GM12873 (cell line): ENCODE results near the gene GCGR.

ENCODE experiments used
- TF ChIP-seq, protein P1 (sequence below): IDR thresholded peaks from 2 replicates; pipeline ENCODE4 v1.5.1; 2012; ENCODE audit warnings: low read depth, mild to moderate bottlenecking, moderate library complexity, low read length, control low read depth; ENCODE audit not compliant: insufficient read depth; ENCODE audit errors: missing control alignments

GCGR gene

GRCh38 chr17:81858967-81859905 is 55.3 kb downstream of the GCGR start:
- TF ChIP-seq, protein P1, sequence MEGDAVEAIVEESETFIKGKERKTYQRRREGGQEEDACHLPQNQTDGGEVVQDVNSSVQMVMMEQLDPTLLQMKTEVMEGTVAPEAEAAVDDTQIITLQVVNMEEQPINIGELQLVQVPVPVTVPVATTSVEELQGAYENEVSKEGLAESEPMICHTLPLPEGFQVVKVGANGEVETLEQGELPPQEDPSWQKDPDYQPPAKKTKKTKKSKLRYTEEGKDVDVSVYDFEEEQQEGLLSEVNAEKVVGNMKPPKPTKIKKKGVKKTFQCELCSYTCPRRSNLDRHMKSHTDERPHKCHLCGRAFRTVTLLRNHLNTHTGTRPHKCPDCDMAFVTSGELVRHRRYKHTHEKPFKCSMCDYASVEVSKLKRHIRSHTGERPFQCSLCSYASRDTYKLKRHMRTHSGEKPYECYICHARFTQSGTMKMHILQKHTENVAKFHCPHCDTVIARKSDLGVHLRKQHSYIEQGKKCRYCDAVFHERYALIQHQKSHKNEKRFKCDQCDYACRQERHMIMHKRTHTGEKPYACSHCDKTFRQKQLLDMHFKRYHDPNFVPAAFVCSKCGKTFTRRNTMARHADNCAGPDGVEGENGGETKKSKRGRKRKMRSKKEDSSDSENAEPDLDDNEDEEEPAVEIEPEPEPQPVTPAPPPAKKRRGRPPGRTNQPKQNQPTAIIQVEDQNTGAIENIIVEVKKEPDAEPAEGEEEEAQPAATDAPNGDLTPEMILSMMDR, result no peak

DNA sequence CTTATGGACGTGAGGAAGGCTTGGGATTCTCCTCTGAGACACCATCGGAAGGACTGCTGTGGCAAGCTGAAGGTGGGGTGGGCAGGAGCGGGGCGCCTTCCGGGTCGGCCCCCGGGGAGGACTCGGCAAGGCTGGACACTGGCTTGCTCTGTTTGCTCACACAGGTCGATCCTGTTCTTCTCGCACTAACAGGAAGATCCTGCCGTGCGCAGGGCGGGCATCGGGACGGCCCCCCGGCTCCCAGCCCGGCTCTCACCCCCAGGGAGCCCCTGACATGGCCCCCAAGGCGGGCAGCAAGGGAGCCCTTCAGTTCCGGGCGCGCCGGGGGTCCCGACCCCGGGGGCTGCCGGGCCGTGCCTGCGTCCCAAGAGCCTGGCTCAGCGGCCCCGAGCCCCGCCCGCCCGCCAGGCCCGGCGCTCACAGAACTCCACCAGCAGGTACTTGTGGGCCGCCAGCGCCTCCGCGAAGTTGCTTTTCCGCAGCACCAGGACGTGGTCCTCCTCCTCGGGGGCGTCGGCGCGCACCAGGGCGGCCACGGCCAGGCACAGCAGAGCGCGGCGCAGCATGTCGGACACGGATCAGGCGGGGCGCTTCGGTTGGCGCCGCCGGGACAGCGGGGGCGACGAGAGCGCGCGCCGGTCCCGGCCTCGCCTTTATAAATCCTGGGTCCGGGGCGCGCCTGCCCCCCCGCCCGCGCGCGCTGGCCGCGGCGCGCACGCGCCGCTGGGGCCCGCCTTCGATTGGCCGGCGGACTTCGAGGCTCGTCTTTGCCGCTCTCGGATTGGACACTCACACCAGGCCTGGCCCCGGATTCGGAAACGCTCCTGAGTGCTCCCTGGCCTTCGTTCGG is 56.2 kb downstream of the GCGR start, which contains the start of gene P4HB:
Gene P4HB, minus strand, starts transcription at position 630 of the 850 bp plus-strand sequence. Its CDS starts 64 bp downstream, at position 566.
- TF ChIP-seq, protein P1, result no peak

GRCh38 chr17:81860756-81861568 is 57.0 kb downstream of the GCGR start:
- TF ChIP-seq, protein P1, result no peak

- TF ChIP-seq, protein P1, result no peak
These were observed 59.2 kb downstream of the GCGR start for GRCh38 chr17:81863123-81863675.
